ENCODE data around the gene PRKG2.
"Not testable (repeated sequence)": the region's sequence is repeated elsewhere in the genome, so short reads cannot be mapped to it uniquely, and the experiment has no call there.

Gene PRKG2

DNA sequence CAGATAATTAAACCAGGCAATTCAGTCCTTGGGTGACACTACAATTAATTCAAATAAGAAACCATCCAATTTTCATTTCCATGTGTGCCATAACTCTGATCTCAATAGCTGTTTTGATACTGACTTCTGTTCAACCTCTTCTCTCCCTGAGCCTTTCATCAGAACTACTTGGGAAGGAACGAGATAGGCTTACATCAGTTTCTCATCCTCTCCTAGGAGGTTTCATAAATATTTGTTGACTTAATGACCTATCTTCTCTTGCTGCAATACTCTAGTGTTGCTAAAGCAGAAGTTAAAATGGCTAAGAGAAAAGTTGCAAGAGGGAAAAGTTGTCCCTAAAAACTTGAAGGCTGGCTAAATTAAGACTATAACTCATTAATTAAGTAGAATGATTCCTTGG lies 41.8 kb downstream of the PRKG2 start:
- no peak for FAIRE-seq
- no peak for DNase-seq (ENCODE audit: insufficient read length, low spot score)
- TF ChIP-seq, protein P1, sequence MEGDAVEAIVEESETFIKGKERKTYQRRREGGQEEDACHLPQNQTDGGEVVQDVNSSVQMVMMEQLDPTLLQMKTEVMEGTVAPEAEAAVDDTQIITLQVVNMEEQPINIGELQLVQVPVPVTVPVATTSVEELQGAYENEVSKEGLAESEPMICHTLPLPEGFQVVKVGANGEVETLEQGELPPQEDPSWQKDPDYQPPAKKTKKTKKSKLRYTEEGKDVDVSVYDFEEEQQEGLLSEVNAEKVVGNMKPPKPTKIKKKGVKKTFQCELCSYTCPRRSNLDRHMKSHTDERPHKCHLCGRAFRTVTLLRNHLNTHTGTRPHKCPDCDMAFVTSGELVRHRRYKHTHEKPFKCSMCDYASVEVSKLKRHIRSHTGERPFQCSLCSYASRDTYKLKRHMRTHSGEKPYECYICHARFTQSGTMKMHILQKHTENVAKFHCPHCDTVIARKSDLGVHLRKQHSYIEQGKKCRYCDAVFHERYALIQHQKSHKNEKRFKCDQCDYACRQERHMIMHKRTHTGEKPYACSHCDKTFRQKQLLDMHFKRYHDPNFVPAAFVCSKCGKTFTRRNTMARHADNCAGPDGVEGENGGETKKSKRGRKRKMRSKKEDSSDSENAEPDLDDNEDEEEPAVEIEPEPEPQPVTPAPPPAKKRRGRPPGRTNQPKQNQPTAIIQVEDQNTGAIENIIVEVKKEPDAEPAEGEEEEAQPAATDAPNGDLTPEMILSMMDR (IDR thresholded peaks at IDR 0.05; ENCODE audit: insufficient read depth, missing control alignments): no peak

DNA sequence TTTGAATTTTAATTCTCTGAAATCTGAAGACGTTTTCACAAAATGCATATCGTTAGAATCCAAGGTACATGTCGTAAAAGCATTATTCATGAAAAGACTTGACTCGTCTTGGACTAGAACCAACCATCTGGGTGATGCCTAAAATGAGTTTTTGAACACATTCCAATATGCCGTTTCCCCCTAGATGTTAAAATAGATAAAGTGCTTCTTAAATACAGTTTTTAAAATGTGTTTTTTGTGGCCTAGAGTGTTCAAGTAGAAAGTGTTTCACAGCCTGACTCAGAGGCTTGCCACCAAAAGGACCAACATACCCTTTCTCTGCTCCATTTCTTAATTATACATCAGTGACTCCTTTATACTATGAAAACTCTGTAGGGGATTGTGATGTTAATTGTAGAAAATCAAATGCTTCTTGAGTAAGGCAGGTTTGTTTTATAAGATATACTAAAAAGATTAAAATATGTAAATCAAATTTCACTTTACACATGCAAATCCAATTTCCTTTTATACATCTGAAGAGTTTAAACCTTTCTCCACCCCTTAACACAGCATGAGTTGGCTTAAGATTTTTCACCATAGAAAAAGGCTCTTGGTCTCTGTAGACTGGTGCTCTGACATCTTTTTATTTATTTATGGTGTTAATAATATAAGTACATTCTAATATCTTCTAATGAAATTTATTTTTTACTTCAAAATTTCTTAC lies 48.4 kb downstream of the PRKG2 start:
- TF ChIP-seq, protein P1 (IDR thresholded peaks at IDR 0.05; ENCODE audit: insufficient read depth, missing control alignments): no peak
- no peak for DNase-seq (ENCODE audit: insufficient read length, low spot score)
- FAIRE-seq: no peak

DNA sequence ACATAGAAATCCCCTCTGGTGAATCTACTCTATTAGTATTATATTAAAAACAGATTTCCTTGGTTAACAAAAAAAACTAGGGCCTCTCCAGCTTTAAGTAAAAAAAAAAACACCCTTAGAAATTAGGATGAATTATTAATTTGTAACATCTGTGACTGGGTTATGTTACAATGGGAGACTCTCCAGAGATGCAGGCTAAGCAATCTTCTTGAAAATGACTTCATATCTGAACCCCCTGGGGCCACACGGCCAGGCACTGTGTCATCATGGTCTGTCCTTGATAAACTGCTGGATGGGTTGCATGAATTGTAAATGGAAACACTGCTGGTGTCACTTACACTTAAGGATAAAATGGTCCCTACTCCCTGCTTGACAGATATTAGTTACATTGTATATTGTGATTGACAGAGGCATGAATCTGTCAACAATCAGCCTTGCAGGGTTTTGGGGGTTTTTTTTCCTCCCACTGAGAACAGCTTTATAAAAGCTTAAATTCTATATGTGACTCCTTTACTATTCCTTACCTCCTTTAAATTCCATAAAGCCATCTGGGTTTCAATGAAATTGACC lies 49.1 kb downstream of the PRKG2 start:
- TF ChIP-seq, protein P1 (IDR thresholded peaks at IDR 0.05; ENCODE audit: insufficient read depth, missing control alignments): no peak
- no peak for DNase-seq (ENCODE audit: insufficient read length, low spot score)
- FAIRE-seq: no peak

DNA sequence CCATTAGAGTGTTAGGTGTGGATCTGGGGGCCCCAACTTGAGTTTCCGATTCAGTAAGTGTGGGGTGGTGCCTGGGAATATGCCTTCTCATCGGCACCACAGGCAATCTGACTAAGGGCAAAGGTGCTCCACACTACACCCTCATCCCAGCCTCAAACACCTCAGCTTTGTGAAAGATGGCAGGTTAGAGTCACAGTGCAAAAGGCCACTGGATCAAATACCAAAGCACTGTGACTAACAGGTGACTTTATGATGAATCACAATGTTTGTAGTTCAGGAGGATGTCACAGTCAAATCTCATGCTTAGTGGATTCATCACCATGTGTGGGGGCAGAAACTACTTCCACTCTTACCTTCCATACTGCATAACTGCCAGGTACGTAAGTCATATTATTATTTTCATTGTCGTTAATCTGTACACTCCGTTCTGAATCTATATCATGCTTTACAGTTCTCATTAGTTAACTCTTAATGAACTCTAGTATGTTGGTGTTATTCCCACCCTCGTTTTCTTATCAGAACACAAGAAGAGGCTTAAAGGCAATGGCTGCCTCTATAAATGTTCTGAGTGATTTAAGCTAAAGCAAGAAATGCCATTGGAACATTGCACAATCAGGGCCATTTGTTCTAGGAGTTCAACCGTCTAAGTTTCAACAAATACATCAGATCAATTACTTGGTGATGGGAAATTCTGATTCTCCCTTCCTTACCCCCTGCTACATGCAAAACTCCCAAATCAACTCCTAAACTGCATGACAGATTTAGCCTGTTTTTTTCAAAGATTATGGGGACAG lies 50.2 kb downstream of the PRKG2 start:
- TF ChIP-seq, protein P1 (IDR thresholded peaks at IDR 0.05; ENCODE audit: insufficient read depth, missing control alignments): no peak
- DNase-seq (ENCODE audit: insufficient read length, low spot score): no peak
- no peak for FAIRE-seq

DNA sequence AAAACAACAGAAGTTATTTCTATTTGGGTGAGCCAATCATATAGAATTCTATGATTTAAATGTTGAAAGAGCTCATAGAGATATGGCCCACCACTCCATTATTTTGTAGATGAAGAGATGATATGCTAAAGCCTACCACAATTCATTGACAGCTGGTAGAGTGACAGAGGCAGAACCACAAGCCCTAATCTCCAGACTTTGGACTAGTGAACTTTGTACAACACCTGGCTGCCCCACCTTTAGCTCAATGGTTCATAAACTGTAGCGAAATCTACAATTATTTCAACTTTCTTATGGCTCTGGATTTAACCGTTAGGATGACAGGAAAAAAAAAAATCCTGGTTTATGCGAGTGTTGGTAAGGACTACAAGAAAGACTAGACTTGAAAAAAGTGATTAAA lies 50.9 kb downstream of the PRKG2 start:
- TF ChIP-seq, protein P1 (IDR thresholded peaks at IDR 0.05; ENCODE audit: insufficient read depth, missing control alignments): no peak
- no peak for FAIRE-seq

DNA sequence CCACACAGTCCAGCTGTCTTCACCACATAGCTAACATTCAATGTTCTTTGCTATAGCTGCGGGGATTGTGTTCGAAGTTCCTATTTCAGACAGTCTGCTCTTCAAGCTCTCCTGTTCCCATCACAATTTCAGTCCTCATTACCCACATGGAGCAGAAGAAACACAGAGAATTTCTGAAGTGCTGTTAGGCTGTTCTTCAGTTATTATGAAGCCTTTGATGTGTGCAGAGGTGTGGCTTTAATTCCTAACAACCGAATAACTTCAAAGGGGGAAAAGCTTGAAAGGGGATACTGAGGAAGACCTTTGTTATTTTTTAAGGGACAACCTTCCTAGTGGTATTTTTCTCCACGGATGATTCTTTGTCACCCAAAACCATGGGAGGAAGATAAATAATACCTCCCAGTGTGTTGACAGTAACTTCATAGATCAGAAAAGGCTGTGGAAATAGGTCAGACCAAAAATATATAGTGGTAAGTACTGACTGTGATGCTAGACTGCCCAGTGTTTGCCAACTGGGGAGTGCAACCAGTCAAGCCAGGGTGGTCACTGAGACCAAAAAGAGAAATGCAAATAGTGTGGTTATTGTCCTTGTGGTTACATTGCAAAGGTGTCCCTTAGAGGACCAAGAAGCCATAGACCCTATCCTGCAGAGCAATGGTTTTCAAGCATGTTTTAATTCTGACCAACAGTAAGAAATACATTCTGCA lies 52.1 kb downstream of the PRKG2 start:
- FAIRE-seq (no peak), DNase-seq (ENCODE audit: insufficient read length, low spot score) (no peak)
- TF ChIP-seq, protein P1 (IDR thresholded peaks at IDR 0.05; ENCODE audit: insufficient read depth, missing control alignments): no peak

More for the DNA sequence above, 50.9 kb downstream of the PRKG2 start:
- DNase-seq (ENCODE audit: insufficient read length, low spot score): no peak

DNA sequence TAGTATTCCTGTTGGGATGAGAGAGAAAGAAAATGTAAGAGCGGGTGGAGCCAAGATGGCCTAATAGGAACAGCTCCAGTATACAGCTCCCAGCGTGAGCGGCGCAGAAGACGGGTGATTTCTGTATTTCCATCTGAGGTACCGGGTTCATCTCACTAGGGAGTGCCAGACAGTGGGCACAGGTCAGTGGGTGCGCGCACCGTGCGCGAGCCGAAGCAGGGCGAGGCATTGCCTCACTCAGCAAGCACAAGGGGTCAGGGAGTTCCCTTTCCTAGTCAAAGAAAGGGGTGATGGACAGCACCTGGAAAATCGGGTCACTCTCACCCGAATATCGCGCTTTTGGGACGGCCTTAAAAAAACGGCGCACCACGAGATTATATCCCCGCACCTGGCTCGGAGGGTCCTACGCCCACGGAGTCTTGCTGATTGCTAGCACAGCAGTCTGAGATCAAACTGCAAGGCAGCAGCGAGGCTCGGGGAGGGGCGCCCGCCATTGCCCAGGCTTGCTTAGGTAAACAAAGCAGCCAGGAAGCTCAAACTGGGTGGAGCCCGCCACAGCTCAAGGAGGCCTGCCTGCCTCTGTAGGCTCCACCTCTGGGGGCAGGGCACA lies 61.2 kb downstream of the PRKG2 start:
- not testable (repeated sequence) for DNase-seq (ENCODE audit: insufficient read length, low spot score); FAIRE-seq

Measured in D721Med (cell line).